Body of pancreas (tissue), 4 donors: ENCODE data around the gene YBX3.

ENCODE experiments used
- CTCF ChIP-seq, 7 experiments: fragments of 450-650 bp in 4 of 7; fragments of 200-600 bp in 3 of 7; sonication (generic) in 3 of 7; IDR thresholded peaks; one replicate each; pipeline ENCODE4 v1.5.1; 2016 to 2019; ENCODE audit warnings: antibody characterized with exemption in 7 of 7
- POLR2A ChIP-seq, 3 donors: fragments of 450-650 bp; IDR thresholded peaks; one replicate each; pipeline ENCODE4 v1.6.1; 2016; ENCODE audit warnings: antibody characterized with exemption in 3 of 3, mild to moderate bottlenecking in 2 of 3

- peak; percentile 71 to 98 (median 98) for TF ChIP-seq CTCF (IDR thresholded peaks at IDR 0.05)
- no peak for TF ChIP-seq POLR2A (IDR thresholded peaks at IDR 0.05)
These were observed 26.7 kb upstream of the YBX3 start for GRCh38 chr12:10749700-10750384.
